Liver (tissue), 9 donors: Measurements from ENCODE around the gene FLYWCH2. TPM values are rescaled to one million over a fixed set of nuclear protein-coding genes. Genes with fewer than 3 reads are reported as not detected.
A peak's percentile ranks its signal among the peaks of the same experiment; 100 is the strongest.

Experiments
- DNase-seq: peaks from one replicate; pipeline ENCODE4 v3.0.0-alpha.2; 2017; ENCODE audit warnings: low spot score
- H3K27ac ChIP-seq, 2 donors: one replicate each; pipeline ENCODE4 v1.7.0; 2013; ENCODE audit warnings: inconsistent platforms in 2 of 2, low read length in 2 of 2, control low read depth in 1 of 2, low read depth in 1 of 2, mild to moderate bottlenecking in 1 of 2
- H3K27me3 ChIP-seq, 4 donors: one replicate each; pipeline versions ENCODE4 v1.6.1 to v1.7.0; 2013; ENCODE audit warnings: low read length in 3 of 4, inconsistent platforms in 1 of 4, mild to moderate bottlenecking in 1 of 4, moderate library complexity in 1 of 4; ENCODE audit not compliant: control insufficient read depth in 4 of 4, insufficient read depth in 4 of 4
- H3K36me3 ChIP-seq, 4 donors: one replicate each; pipeline versions ENCODE4 v1.6.1 to v1.7.0; 2013; ENCODE audit warnings: low read length in 3 of 4, mild to moderate bottlenecking in 3 of 4, low read depth in 1 of 4, moderate library complexity in 1 of 4; ENCODE audit not compliant: control insufficient read depth in 4 of 4, insufficient read depth in 3 of 4
- H3K4me1 ChIP-seq, 4 donors: one replicate each; pipeline versions ENCODE4 v1.6.1 to v1.7.0; 2013; ENCODE audit warnings: low read length in 3 of 4, mild to moderate bottlenecking in 3 of 4, moderate library complexity in 1 of 4; ENCODE audit not compliant: control insufficient read depth in 4 of 4, insufficient read depth in 4 of 4
- H3K4me3 ChIP-seq, 3 donors: one replicate each; pipeline versions ENCODE4 v1.6.1 to v1.7.0; 2013; ENCODE audit warnings: low read length in 3 of 3, control low read depth in 1 of 3, low read depth in 1 of 3, mild to moderate bottlenecking in 1 of 3
- H3K9ac ChIP-seq, 2 donors: one replicate each; pipeline ENCODE4 v1.7.0; 2013; ENCODE audit warnings: low read length in 2 of 2, mild to moderate bottlenecking in 2 of 2, moderate library complexity in 2 of 2, control low read depth in 1 of 2, low read depth in 1 of 2
- H3K9me3 ChIP-seq, 4 donors: one replicate each; pipeline versions ENCODE4 v1.6.1 to v1.7.0; 2013; ENCODE audit warnings: low read length in 3 of 4; ENCODE audit not compliant: control insufficient read depth in 4 of 4
- ATF3 ChIP-seq: IDR thresholded peaks from 2 replicates; pipeline ENCODE4 v1.6.1; 2016; ENCODE audit warnings: antibody characterized with exemption
- CTCF ChIP-seq: fragments of 150-350 bp; IDR thresholded peaks from 2 replicates; pipeline ENCODE4 v1.5.1; 2017; ENCODE audit warnings: improper control_type of control experiment, low read depth, low read length; ENCODE audit not compliant: missing input control
- EGR1 ChIP-seq, 2 donors: IDR thresholded peaks; 2 replicates each; pipeline ENCODE4 v1.6.1; 2016 to 2018; ENCODE audit warnings: antibody characterized with exemption in 2 of 2, low read depth in 2 of 2
- FOXA1 ChIP-seq: IDR thresholded peaks from 2 replicates; pipeline ENCODE4 v1.6.1; 2016; ENCODE audit warnings: antibody characterized with exemption
- FOXA2 ChIP-seq: IDR thresholded peaks from 2 replicates; pipeline ENCODE4 v1.6.1; 2016; ENCODE audit warnings: antibody characterized with exemption
- GABPA ChIP-seq, 2 donors: IDR thresholded peaks in 1 of 2; conservative IDR thresholded peaks in 1 of 2; 2 replicates each; pipeline ENCODE4 v1.6.1; 2016; ENCODE audit warnings: antibody characterized with exemption in 2 of 2, mild to moderate bottlenecking in 1 of 2, moderate library complexity in 1 of 2
- HNF4A ChIP-seq, 2 donors: conservative IDR thresholded peaks; 2 replicates each; pipeline ENCODE4 v1.6.1; 2016; ENCODE audit warnings: antibody characterized with exemption in 2 of 2, mild to moderate bottlenecking in 2 of 2
- HNF4G ChIP-seq: IDR thresholded peaks from 2 replicates; pipeline ENCODE4 v1.6.1; 2016; ENCODE audit warnings: antibody characterized with exemption
- MAX ChIP-seq: IDR thresholded peaks from 2 replicates; pipeline ENCODE4 v1.6.1; 2016; ENCODE audit warnings: antibody characterized with exemption
- NR2F2 ChIP-seq: IDR thresholded peaks from 2 replicates; pipeline ENCODE4 v1.6.1; 2016; ENCODE audit warnings: antibody characterized with exemption
- RAD21 ChIP-seq, 2 donors: IDR thresholded peaks; 2 replicates each; pipeline ENCODE4 v1.6.1; 2016; ENCODE audit warnings: antibody characterized with exemption in 2 of 2, mild to moderate bottlenecking in 2 of 2
- REST ChIP-seq: IDR thresholded peaks from 2 replicates; pipeline ENCODE4 v1.6.1; 2016; ENCODE audit warnings: antibody characterized with exemption, mild to moderate bottlenecking
- RXRA ChIP-seq, 2 donors: IDR thresholded peaks; 2 replicates each; pipeline ENCODE4 v1.6.1; 2017 to 2018; ENCODE audit warnings: antibody characterized with exemption in 2 of 2, mild to moderate bottlenecking in 1 of 2
- SP1 ChIP-seq: IDR thresholded peaks from 2 replicates; pipeline ENCODE4 v1.6.1; 2018; ENCODE audit warnings: antibody characterized with exemption, mild to moderate bottlenecking
- TAF1 ChIP-seq: conservative IDR thresholded peaks from 2 replicates; pipeline ENCODE4 v1.6.1; 2016; ENCODE audit warnings: antibody characterized with exemption, mild to moderate bottlenecking
- YY1 ChIP-seq: IDR thresholded peaks from 2 replicates; pipeline ENCODE4 v1.6.1; 2016; ENCODE audit warnings: antibody characterized with exemption, mild to moderate bottlenecking
- ZBTB33 ChIP-seq: IDR thresholded peaks from 2 replicates; pipeline ENCODE4 v1.6.1; 2016; ENCODE audit warnings: antibody characterized with exemption
- WGBS: extraction: QIAGEN DNeasy Blood & Tissue Kit; methylation state at CpG from one replicate; pipeline ENCODE4 v1.1.7; 2013; 5-methylcytosine and 5-hydroxymethylcytosine counted together
- polyA plus RNA-seq, 2 donors: library from polyadenylated mRNA; stranded (reverse) in 1 of 2; unstranded in 1 of 2; fragments of 200-250 nt in 1 of 2; fragments of >200 nt in 1 of 2; fragmentation: Nextera tagmentation in 1 of 2; extraction: Ambion mirVana in 1 of 2; gene quantifications; one replicate each; pipeline versions ENCODE4 v1.2.1 to v1.2.3, GENCODE V29; 2013 to 2015
- total RNA-seq, 2 donors: library from RNA; depleted of rRNA; stranded (reverse); fragments of >200 nt; gene quantifications; one replicate each; pipeline ENCODE4 v1.2.3, GENCODE V29; 2014
- donor health status: healthy.
- donor health status: healthy.
- donor health status: healthy.
- donor health status: healthy.
- donor health status: healthy.

Gene FLYWCH2
- total and polyA plus RNA-seq, 4 donors, result 4.9 to 21.0 (median 8.6) TPM

- TF ChIP-seq RAD21 (IDR thresholded peaks at IDR 0.05) (no peak), YY1 (no peak), GABPA (IDR thresholded peaks at IDR 0.05 in 1 of 2, conservative IDR thresholded peaks at IDR 0.05 in 1 of 2) (no peak), CTCF (no peak), HNF4G (no peak), HNF4A (conservative IDR thresholded peaks at IDR 0.05) (no peak), MAX (no peak), ATF3 (no peak), SP1 (no peak)
- DNase-seq, result no peak
- Histone ChIP-seq H3K9ac (no peak overlapping the region), H3K4me3 (no peak overlapping the region), H3K36me3 (peaks cover 0 to 5% (median 0%) of the 10 kb centered on the region in 4 donors), H3K27me3 (no peaks in the 10 kb centered on the region), H3K9me3 (no peaks in the 10 kb centered on the region), H3K27ac (no peak overlapping the region), H3K4me1 (peaks cover 0 to 18% (median 14%) of the 10 kb centered on the region in 4 donors)
- 64% methylated on average over 5 of the region's 5 CpGs for WGBS
Observed at GRCh38 chr16:2910441-2910969, 27.5 kb downstream of the FLYWCH2 start.

- peak; percentile 96 for DNase-seq
- Histone ChIP-seq H3K9ac (peak within 1 kb of the TSS; percentile 30 to 74), H3K4me1 (peaks cover 0 to 18% (median 14%) of the 10 kb centered on the region in 4 donors), H3K27ac (peak within 1 kb of the TSS; percentile 65 to 69), H3K36me3 (peaks cover 0 to 5% (median 0%) of the 10 kb centered on the region in 4 donors), H3K9me3 (no peaks in the 10 kb centered on the region), H3K4me3 (peak within 1 kb of the TSS; percentile 76 to 90 (median 83)), H3K27me3 (no peaks in the 10 kb centered on the region)
- TF ChIP-seq MAX, result no peak
- peak in 1 of 2 donors; percentile 73 for TF ChIP-seq GABPA (IDR thresholded peaks at IDR 0.05 in 1 of 2, conservative IDR thresholded peaks at IDR 0.05 in 1 of 2)
- TF ChIP-seq EGR1 (IDR thresholded peaks at IDR 0.05; ENCODE audit: low read depth in 2 of 2), result peak in 1 of 2 donors; percentile 29
- TF ChIP-seq RXRA (IDR thresholded peaks at IDR 0.05), result no peak
- no peak for TF ChIP-seq NR2F2
- TF ChIP-seq FOXA1, result peak; percentile 81
- no peak for TF ChIP-seq RAD21 (IDR thresholded peaks at IDR 0.05)
- TF ChIP-seq ATF3, result no peak
- peak; percentile 70 for TF ChIP-seq YY1
- peak; percentile 4 to 9 for TF ChIP-seq HNF4A (conservative IDR thresholded peaks at IDR 0.05)
- peak; percentile 79 for TF ChIP-seq SP1
- TF ChIP-seq FOXA2, result peak; percentile 33
- peak; percentile 73 for TF ChIP-seq REST
- no peak for TF ChIP-seq HNF4G
- TF ChIP-seq TAF1, result no peak
- TF ChIP-seq ZBTB33, result no peak
- WGBS, result under 1% methylated on average over 85 of the region's 85 CpGs
Observed at GRCh38 chr16:2911638-2912329, 28.8 kb downstream of the FLYWCH2 start, which contains the start of gene FLYWCH1. Gene FLYWCH1, plus strand, starts transcription at chr16:2911931. Its CDS starts 17,755 bp downstream, at chr16:2929686.
